B cell (primary cell): ENCODE data around the gene MATN1. TPM values are rescaled to one million over a fixed set of nuclear protein-coding genes. Genes with fewer than 3 reads are reported as not detected.

Source experiments
- ATAC-seq: fragments of 200-7000 bp; cut with Tn5 transposase; one replicate; pipeline ENCODE4 v1.10.0; 2021; ENCODE audit warnings: low read depth, mild to moderate bottlenecking, moderate number of reproducible peaks, moderate library complexity
- CTCF ChIA-PET: fragments of 350-600 bp; sonication (Branson Sonifier 250); formaldehyde crosslinking; loops from one replicate; lab custom pipeline; 2021; ENCODE audit warnings: antibody characterized with exemption, inconsistent platforms; lab: Charles Lee
- POLR2A ChIA-PET: fragments of 350-600 bp; sonication (Branson Sonifier 250); formaldehyde crosslinking; loops from one replicate; lab custom pipeline; 2021; ENCODE audit warnings: antibody characterized with exemption; lab: Charles Lee
- DNase-seq: peaks from one replicate; pipeline ENCODE4 v3.0.0; 2013
- H2AFZ ChIP-seq: 2 replicates; pipeline ENCODE4 v1.6.1; 2012; ENCODE audit warnings: mild to moderate bottlenecking, low read depth, low read length; ENCODE audit not compliant: insufficient read depth, poor library complexity, severe bottlenecking
- H3K27ac ChIP-seq, 2 donors: 1 replicate in 1 of 2; 2 replicates in 1 of 2; pipeline ENCODE4 v1.5.1; 2012 to 2013; ENCODE audit warnings: low read length in 2 of 2, mild to moderate bottlenecking in 2 of 2, moderate library complexity in 1 of 2
- H3K27me3 ChIP-seq, 4 experiments: fragments of 200-600 bp in 1 of 4; sonication (generic) in 1 of 4; replicated peaks in 1 of 4; 1 replicate in 2 of 4; 2 replicates in 2 of 4; pipeline versions ENCODE4 v1.6.1 to v1.7.0; 2013 to 2016; ENCODE audit warnings: low read length in 3 of 4, mild to moderate bottlenecking in 2 of 4, mixed read lengths in 1 of 4, moderate library complexity in 1 of 4; ENCODE audit not compliant: insufficient read depth in 4 of 4, control insufficient read depth in 3 of 4; ENCODE audit errors: control extremely low read depth in 1 of 4
- H3K36me3 ChIP-seq, 2 experiments: replicated peaks in 1 of 2; 1 replicate in 1 of 2; 2 replicates in 1 of 2; pipeline versions ENCODE4 v1.6.1 to v1.7.1; 2013; ENCODE audit warnings: low read length in 1 of 2; ENCODE audit not compliant: insufficient read depth in 2 of 2, control insufficient read depth in 1 of 2; ENCODE audit errors: control extremely low read depth in 1 of 2, extremely low read depth in 1 of 2
- H3K4me1 ChIP-seq, 2 donors: fragments of 200-600 bp in 1 of 2; sonication (generic) in 1 of 2; 1 replicate in 1 of 2; 2 replicates in 1 of 2; pipeline versions ENCODE4 v1.5.1 to v1.6.1; 2013 to 2017; ENCODE audit warnings: low read length in 2 of 2; ENCODE audit not compliant: control insufficient read depth in 2 of 2, insufficient read depth in 2 of 2
- H3K4me2 ChIP-seq: replicated peaks from 2 replicates; pipeline ENCODE3; 2012; ENCODE audit warnings: mild to moderate bottlenecking, low read depth, low read length; ENCODE audit not compliant: poor library complexity, severe bottlenecking
- H3K4me3 ChIP-seq, 5 experiments: fragments of 200-600 bp in 1 of 5; sonication (generic) in 1 of 5; 1 replicate in 3 of 5; 2 replicates in 2 of 5; pipeline versions ENCODE4 v1.5.1 to v1.7.0; 2011 to 2016; ENCODE audit warnings: low read length in 4 of 5, mild to moderate bottlenecking in 4 of 5, low read depth in 2 of 5, control low read depth in 1 of 5, moderate library complexity in 1 of 5; ENCODE audit not compliant: insufficient read depth in 1 of 5; ENCODE audit errors: control extremely low read depth in 1 of 5, extremely low read depth in 1 of 5
- H3K79me2 ChIP-seq: fragments of 200-600 bp; sonication (generic); one replicate; pipeline ENCODE4 v1.6.0; 2016; ENCODE audit warnings: low read length; ENCODE audit not compliant: control insufficient read depth, insufficient read depth
- H3K9ac ChIP-seq: fragments of 200-600 bp; sonication (generic); 2 replicates; pipeline ENCODE4 v1.6.1; 2017; ENCODE audit warnings: mild to moderate bottlenecking, low read length, moderate library complexity
- H3K9me3 ChIP-seq, 3 donors: one replicate each; pipeline versions ENCODE4 v1.6.1 to v1.7.1; 2013; ENCODE audit warnings: low read length in 2 of 3; ENCODE audit not compliant: control insufficient read depth in 2 of 3, insufficient read depth in 1 of 3; ENCODE audit errors: control extremely low read depth in 1 of 3
- H4K20me1 ChIP-seq: 2 replicates; pipeline ENCODE4 v1.6.0; 2012; ENCODE audit warnings: mild to moderate bottlenecking, low read length; ENCODE audit not compliant: insufficient read depth, control insufficient read depth, poor library complexity, severe bottlenecking
- H3K27ac Mint-ChIP-seq: one replicate; pipeline ENCODE4 v1.8.0; 2021; ENCODE audit warnings: mixed read lengths
- H3K27me3 Mint-ChIP-seq: one replicate; pipeline ENCODE4 v1.8.0; 2021; ENCODE audit warnings: mixed read lengths
- H3K4me1 Mint-ChIP-seq: one replicate; pipeline ENCODE4 v1.8.0; 2021; ENCODE audit warnings: mixed read lengths
- H3K4me3 Mint-ChIP-seq: one replicate; pipeline ENCODE4 v1.8.0; 2021; ENCODE audit warnings: mixed read lengths
- H3K9me3 Mint-ChIP-seq: one replicate; pipeline ENCODE4 v1.8.0; 2022; ENCODE audit warnings: mixed read lengths; ENCODE audit not compliant: insufficient read depth
- CTCF ChIP-seq: fragments of 200-600 bp; IDR thresholded peaks from one replicate; pipeline ENCODE4 v1.8.0; 2022; ENCODE audit warnings: antibody characterized with exemption, mild to moderate bottlenecking
- EZH2 ChIP-seq: IDR thresholded peaks from 2 replicates; pipeline ENCODE4 v1.6.1; 2012; ENCODE audit warnings: borderline replicate concordance, low read depth, mild to moderate bottlenecking, moderate library complexity, low read length; ENCODE audit not compliant: insufficient read depth, poor library complexity, severe bottlenecking
- WGBS: methylation state at CpG from one replicate; pipeline ENCODE4 v1.1.5; 2013; ENCODE audit warnings: missing lambda C conversion rate; ENCODE audit not compliant: insufficient coverage; 5-methylcytosine and 5-hydroxymethylcytosine counted together
- intact Hi-C: fragments of 100-400 bp; cut with micrococcal nuclease; formaldehyde crosslinking; loops from one replicate; pipeline ENCODE4 v1.10.0; 2022
- polyA plus RNA-seq: library from polyadenylated mRNA; depleted of rRNA; stranded (reverse); fragments of >200 nt; gene quantifications from 2 replicates; pipeline ENCODE4 v1.2.3, GENCODE V29; 2012
- total RNA-seq, 2 donors: library from RNA; stranded (reverse); fragments of 120-200 nt in 1 of 2; gene quantifications; 1 replicate in 1 of 2; 2 replicates in 1 of 2; pipeline versions ENCODE4 v1.2.3 to v1.2.4, GENCODE V29; 2013 to 2022

Gene MATN1
- total and polyA plus RNA-seq, 2 donors (not counting 1 experiment from before 2014, with no cell fraction given): 2.5 to 3.2 TPM

- Histone ChIP-seq H3K4me2 (no peak overlapping the region), H3K27me3 (peaks cover 0 to 11% (median 1%) of the 10 kb centered on the region in 4 experiments), H3K36me3 (no peaks in the 10 kb centered on the region), H3K4me3 (no peak overlapping the region), H3K4me1 (no peaks in the 10 kb centered on the region), H3K79me2 (no peaks in the 10 kb centered on the region), H4K20me1 (no peaks in the 10 kb centered on the region), H3K27ac (no peak overlapping the region), H3K9me3 (no peaks in the 10 kb centered on the region), H3K9ac (no peak overlapping the region), H2AFZ (no peak overlapping the region)
- Mint-ChIP-seq H3K4me1 (no peaks in the 10 kb centered on the region), H3K27ac (no peak overlapping the region), H3K27me3 (peaks cover 16% of the 10 kb centered on the region), H3K9me3 (no peaks in the 10 kb centered on the region), H3K4me3 (no peak overlapping the region)
- no peak for DNase-seq
- intact Hi-C loops: no loop called here
- POLR2A ChIA-PET: no interaction called here
- no peak for ATAC-seq
- no peak for TF ChIP-seq CTCF
- TF ChIP-seq EZH2: no peak
- CTCF ChIA-PET: no interaction called here
- 90% methylated on average over 14 of the region's 17 CpGs for WGBS
These were observed 24.9 kb downstream of the MATN1 start for GRCh38 chr1:30698401-30698981.

GRCh38 chr1:30697571-30698376 lies 25.6 kb downstream of the MATN1 start:
- Histone ChIP-seq H4K20me1 (no peaks in the 10 kb centered on the region), H3K36me3 (no peaks in the 10 kb centered on the region), H3K4me3 (no peak overlapping the region), H2AFZ (no peak overlapping the region), H3K9ac (no peak overlapping the region), H3K27ac (no peak overlapping the region), H3K4me1 (no peaks in the 10 kb centered on the region), H3K9me3 (no peaks in the 10 kb centered on the region), H3K27me3 (peaks cover 0 to 16% (median 1%) of the 10 kb centered on the region in 4 experiments), H3K79me2 (no peaks in the 10 kb centered on the region), H3K4me2 (no peak overlapping the region)
- no peaks in the 10 kb centered on the region for H3K9me3 Mint-ChIP-seq
- H3K4me1 Mint-ChIP-seq: no peaks in the 10 kb centered on the region
- ChIA-PET POLR2A (no interaction called here), CTCF (no interaction called here)
- TF ChIP-seq CTCF: no peak
- TF ChIP-seq EZH2: no peak
- ATAC-seq (no peak), DNase-seq (no peak)
- 53% methylated on average over 9 of the region's 9 CpGs for WGBS
- intact Hi-C loops: no loop called here
- H3K4me3 Mint-ChIP-seq: no peak overlapping the region
- peaks cover 16% of the 10 kb centered on the region for H3K27me3 Mint-ChIP-seq
- H3K27ac Mint-ChIP-seq: no peak overlapping the region
